ENCODE data around the gene ECSIT. TPM values are rescaled to one million over a fixed set of nuclear protein-coding genes. Genes with fewer than 3 reads are reported as not detected.

Gene ECSIT
- total RNA-seq, 1 experiment from 2014 or later = 56.4 TPM

- TF ChIP-seq PREB (CRISPR knock-in tag; IDR thresholded peaks at IDR 0.05; ENCODE audit: borderline replicate concordance) (no peak), FOXP4 (CRISPR knock-in tag; IDR thresholded peaks at IDR 0.05) (no peak), OVOL2 (CRISPR knock-in tag; IDR thresholded peaks at IDR 0.05; ENCODE audit: borderline replicate concordance) (no peak), CBFB (CRISPR knock-in tag; IDR thresholded peaks at IDR 0.05; ENCODE audit: low read depth) (no peak), CREM (CRISPR knock-in tag; IDR thresholded peaks at IDR 0.05) (no peak), SOX15 (CRISPR knock-in tag; IDR thresholded peaks at IDR 0.05) (no peak), ZNF396 (CRISPR knock-in tag; IDR thresholded peaks at IDR 0.05; ENCODE audit: borderline replicate concordance) (no peak), FOXK1 (CRISPR knock-in tag; IDR thresholded peaks at IDR 0.05) (no peak)
Measured at GRCh38 chr19:11464333-11465265, 64.3 kb downstream of the ECSIT start (continued).

- no peak for ATAC-seq
- Mint-ChIP-seq H3K36me3 (no peaks in the 10 kb centered on the region), H3K4me3 (no peak overlapping the region), H3K4me1 (peaks cover 12% of the 10 kb centered on the region; the same call in 1 of the 2 replicates), H3K27ac (no peak overlapping the region), H3K9me3 (no peaks in the 10 kb centered on the region), H3K27me3 (ENCODE audit: low read depth) (no peaks in the 10 kb centered on the region)
- TF ChIP-seq CREM (CRISPR knock-in tag; IDR thresholded peaks at IDR 0.05) (no peak), E2F4 (CRISPR knock-in tag; IDR thresholded peaks at IDR 0.05; ENCODE audit: borderline replicate concordance, low read depth) (no peak), HMGA2 (CRISPR knock-in tag; IDR thresholded peaks at IDR 0.05) (no peak), ZNF232 (CRISPR knock-in tag; IDR thresholded peaks at IDR 0.05) (no peak), PRDM15 (CRISPR knock-in tag; IDR thresholded peaks at IDR 0.05) (no peak), AR (CRISPR knock-in tag; IDR thresholded peaks at IDR 0.05) (no peak), RELA (CRISPR knock-in tag; IDR thresholded peaks at IDR 0.05; ENCODE audit: borderline replicate concordance) (no peak), SP1 (CRISPR knock-in tag; conservative IDR thresholded peaks at IDR 0.05) (no peak), TEAD4 (CRISPR knock-in tag; IDR thresholded peaks at IDR 0.05) (no peak), ZNF138 (CRISPR knock-in tag; conservative IDR thresholded peaks at IDR 0.05) (no peak), ATF2 (CRISPR knock-in tag; IDR thresholded peaks at IDR 0.05; ENCODE audit: borderline replicate concordance, low read depth) (no peak), ERG (CRISPR knock-in tag; IDR thresholded peaks at IDR 0.05) (no peak), ZNF396 (CRISPR knock-in tag; IDR thresholded peaks at IDR 0.05; ENCODE audit: borderline replicate concordance) (no peak)
- POLR2A ChIA-PET = no interaction called here
- CTCF ChIA-PET = no interaction called here
- DNase-seq (ENCODE audit: low spot score) = no peak
Measured at GRCh38 chr19:11463391-11463790, 65.5 kb downstream of the ECSIT start.
